ENCODE results near the gene HYAL1.
"Not testable (repeated sequence)": the region's sequence is repeated elsewhere in the genome, so short reads cannot be mapped to it uniquely, and the experiment has no call there.

DNA sequence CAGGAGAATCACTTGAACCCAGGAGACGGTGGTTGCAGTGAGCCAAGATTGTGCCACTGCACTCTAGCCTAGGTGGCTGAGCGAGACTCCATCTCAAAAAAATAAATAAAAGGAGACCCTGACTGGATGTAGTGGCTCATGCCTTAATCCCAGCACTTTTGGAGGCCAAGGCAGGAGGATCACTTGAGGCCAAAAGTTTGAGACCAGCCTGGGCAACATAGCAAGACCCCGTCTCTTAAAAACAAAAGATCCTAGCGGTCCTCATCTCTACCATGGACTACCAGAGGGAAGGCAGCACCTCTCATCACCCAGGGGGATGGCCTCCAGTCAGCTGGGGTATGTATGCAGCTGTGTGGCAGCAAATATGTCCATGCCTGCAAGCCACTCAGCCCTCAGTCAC lies 41.2 kb downstream of the HYAL1 start:
- not testable (repeated sequence) for TF ChIP-seq CTCF, POLR2A (IDR thresholded peaks at IDR 0.05)
